ENCODE results near the gene RUNX3.
A peak's percentile ranks its signal among the peaks of the same experiment; 100 is the strongest.
"Not testable (repeated sequence)": the region's sequence is repeated elsewhere in the genome, so short reads cannot be mapped to it uniquely, and the experiment has no call there.

RUNX3 gene

GRCh38 chr1:24917327-24918074 lies 12.6 kb downstream of the RUNX3 start:
- DNase-seq (ENCODE audit: extremely low spot score, insufficient read length, low read depth), result no peak

GRCh38 chr1:24915816-24916602 lies 14.1 kb downstream of the RUNX3 start:
- FAIRE-seq (peak; percentile 36), DNase-seq (ENCODE audit: extremely low spot score, insufficient read length, low read depth) (no peak)

More at GRCh38 chr1:24917327-24918074, 12.6 kb downstream of the RUNX3 start:
- FAIRE-seq, result no peak

DNA sequence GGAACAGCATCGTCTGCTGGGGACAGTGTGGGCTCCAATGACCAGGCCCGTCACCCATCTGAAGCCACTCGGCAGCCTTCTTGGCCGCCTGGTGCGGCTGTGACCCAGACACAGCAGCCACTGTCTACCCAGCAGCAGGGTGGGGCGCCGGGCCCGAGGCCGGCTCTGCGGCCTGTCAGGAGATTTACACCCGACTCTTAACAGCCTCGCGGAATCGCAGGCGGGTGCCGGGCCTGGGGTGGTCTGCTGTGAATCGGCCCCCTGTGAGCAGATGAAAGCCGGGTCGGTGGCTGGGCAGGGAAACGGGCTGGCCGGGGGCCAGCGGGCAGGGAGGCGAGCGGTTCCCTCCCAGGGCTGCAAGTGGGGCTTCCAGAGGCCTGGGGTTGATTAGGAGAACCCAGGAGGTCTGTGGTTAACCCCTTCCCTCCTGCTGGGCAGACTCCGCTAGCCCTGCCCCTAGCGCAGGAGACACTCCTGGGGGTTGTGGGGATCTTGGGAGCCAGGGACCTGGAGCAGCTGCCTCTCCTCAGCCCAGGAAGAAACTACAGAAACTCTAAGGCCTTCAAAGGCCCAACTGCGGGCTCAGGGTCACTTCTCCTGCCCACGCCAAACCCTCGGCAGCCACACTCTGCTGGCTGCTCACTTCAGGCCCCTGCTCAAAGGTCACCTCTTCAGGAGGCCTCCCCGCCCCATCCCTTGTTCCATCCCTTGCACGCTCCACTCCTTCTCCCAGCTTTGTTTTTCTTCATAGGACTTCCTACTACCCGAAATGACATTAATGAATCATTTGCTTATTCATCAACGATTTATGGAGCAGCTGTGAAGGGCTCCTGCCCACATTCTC lies 15.6 kb downstream of the RUNX3 start:
- FAIRE-seq, result no peak
- no peak for DNase-seq (ENCODE audit: extremely low spot score, insufficient read length, low read depth)

GRCh38 chr1:24913616-24914225 lies 16.4 kb downstream of the RUNX3 start:
- FAIRE-seq, result no peak

DNA sequence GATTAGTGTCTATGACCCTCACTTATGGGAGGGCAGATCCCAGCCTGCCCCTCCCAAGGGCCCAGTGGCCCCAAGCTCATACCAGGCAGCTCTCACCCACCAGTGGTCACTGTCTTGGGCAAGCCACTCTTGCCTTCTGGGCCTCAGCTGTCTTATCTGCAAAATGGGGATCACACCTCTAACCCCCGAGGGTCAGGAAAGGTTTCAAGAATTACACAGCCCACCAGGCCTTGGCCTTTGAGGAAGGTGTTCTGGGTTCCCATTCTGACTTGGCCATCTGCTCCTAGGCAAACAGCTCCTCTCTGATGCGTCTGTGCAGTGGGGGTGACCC lies 16.8 kb downstream of the RUNX3 start:
- FAIRE-seq, result no peak

More at GRCh38 chr1:24913616-24914225, 16.4 kb downstream of the RUNX3 start:
- DNase-seq (ENCODE audit: extremely low spot score, insufficient read length, low read depth), result no peak

GRCh38 chr1:24912376-24913273 lies 17.5 kb downstream of the RUNX3 start:
- DNase-seq (ENCODE audit: extremely low spot score, insufficient read length, low read depth), result no peak
- no peak for FAIRE-seq

More for the DNA sequence above, 16.8 kb downstream of the RUNX3 start:
- DNase-seq (ENCODE audit: extremely low spot score, insufficient read length, low read depth), result no peak

GRCh38 chr1:24911651-24912155 lies 18.4 kb downstream of the RUNX3 start:
- no peak for DNase-seq (ENCODE audit: extremely low spot score, insufficient read length, low read depth)
- FAIRE-seq, result no peak

- DNase-seq (ENCODE audit: extremely low spot score, insufficient read length, low read depth) (no peak), FAIRE-seq (no peak)
Observed at GRCh38 chr1:24910751-24911650, 19.1 kb downstream of the RUNX3 start.

DNA sequence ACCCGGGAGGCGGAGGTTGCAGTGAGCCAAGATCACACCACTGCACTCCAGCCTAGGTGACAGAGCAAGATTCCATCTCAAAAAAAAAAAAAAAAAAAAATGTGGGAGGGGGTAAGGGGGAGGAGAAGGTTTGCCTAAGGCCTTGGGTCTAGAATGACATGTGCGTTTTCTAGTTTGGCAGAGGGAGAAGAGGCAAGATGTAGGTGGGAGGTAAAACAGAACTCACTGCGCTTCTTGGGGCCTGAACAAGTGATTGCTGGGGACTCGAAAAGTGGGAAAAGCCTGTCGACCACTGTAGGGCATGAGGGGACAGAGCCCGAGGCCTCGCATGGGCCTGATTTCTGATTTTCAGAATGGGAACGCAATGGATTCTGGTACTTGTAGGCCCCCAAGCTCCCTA lies 19.9 kb downstream of the RUNX3 start:
- DNase-seq (ENCODE audit: extremely low spot score, insufficient read length, low read depth) (no peak), FAIRE-seq (no peak)

- DNase-seq (ENCODE audit: extremely low spot score, insufficient read length, low read depth), result no peak
- no peak for FAIRE-seq
Observed at GRCh38 chr1:24909388-24909898, 20.6 kb downstream of the RUNX3 start.

DNA sequence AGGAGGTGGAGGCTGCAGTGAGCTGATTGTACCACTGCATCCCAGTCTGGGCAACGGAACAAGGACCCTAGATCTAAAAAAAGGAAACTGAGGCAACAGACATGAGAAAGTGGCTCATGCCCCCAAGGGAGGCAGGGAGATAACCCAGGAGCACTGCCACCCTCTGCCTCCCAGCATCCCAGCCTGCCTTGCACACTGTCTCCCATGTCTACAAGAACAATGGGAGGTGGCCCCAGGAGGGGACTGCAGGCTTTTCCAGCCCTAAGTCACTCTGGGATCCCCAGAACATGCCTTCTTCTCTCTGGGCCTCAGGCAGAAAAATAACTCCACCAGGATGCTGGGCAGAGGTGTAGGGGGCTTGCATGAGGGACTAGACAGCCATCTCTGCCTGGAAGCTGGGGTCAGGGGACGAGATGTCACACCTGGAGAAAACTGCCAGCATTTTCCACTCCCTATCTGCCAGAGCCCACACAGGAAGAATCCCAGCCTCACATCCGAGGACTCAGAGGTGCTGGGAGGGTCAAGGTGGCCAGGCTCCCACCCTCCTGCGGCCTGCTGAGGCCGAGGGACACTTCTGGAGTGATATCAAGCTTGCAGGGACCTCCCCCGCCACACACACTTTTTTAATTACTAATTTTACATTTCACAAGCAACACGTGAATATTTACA lies 21.4 kb downstream of the RUNX3 start:
- DNase-seq (ENCODE audit: extremely low spot score, insufficient read length, low read depth) (no peak), FAIRE-seq (no peak)

- not testable (repeated sequence) for FAIRE-seq
Observed at GRCh38 chr1:24907587-24908294, 22.3 kb downstream of the RUNX3 start.

DNA sequence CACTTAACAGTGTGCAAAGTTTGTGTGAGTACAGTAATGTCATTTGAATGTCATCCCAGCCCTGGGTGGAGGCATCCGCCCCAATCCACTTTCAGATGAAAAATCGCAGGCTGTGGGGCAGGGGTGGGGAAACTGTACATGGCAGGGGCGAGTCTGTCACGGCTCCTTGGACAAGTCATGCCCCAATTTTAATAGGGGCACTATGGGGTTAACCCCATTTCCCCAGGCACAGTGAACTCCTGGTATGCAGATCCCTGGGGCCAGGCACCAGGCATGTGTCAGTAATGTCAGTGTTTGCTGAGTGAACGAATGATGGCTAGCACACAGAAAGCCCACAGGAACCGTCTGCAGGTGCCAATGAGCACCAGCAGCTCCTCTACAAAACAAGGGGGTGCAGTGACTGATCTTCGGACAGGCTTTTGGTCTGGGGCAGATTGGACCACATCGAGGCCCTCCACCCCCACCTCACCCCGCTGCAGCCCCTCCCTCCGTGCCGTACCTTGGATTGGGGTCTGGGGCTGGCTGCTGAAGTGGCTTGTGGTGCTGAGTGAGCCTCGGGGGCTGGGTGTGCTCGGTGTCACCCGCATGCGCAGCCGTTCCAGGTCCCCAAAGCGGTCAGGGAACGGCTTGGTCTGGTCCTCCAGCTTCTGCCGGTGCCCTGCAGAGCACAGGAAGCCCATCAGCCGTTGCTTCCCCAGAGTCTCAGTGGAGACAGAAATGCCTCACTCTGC lies 23.2 kb downstream of the RUNX3 start:
- no peak for DNase-seq (ENCODE audit: extremely low spot score, insufficient read length, low read depth)
- FAIRE-seq, result no peak

More at GRCh38 chr1:24907587-24908294, 22.3 kb downstream of the RUNX3 start:
- not testable (repeated sequence) for DNase-seq (ENCODE audit: extremely low spot score, insufficient read length, low read depth)

- DNase-seq (ENCODE audit: extremely low spot score, insufficient read length, low read depth), result no peak
- FAIRE-seq, result no peak
Observed at GRCh38 chr1:24905979-24906720, 23.9 kb downstream of the RUNX3 start.

- FAIRE-seq (no peak), DNase-seq (ENCODE audit: extremely low spot score, insufficient read length, low read depth) (no peak)
Observed at GRCh38 chr1:24905355-24905978, 24.6 kb downstream of the RUNX3 start.
